ENCODE measurements around the gene IMMT.
"Not testable (repeated sequence)": the region's sequence is repeated elsewhere in the genome, so short reads cannot be mapped to it uniquely, and the experiment has no call there.

IMMT gene

DNA sequence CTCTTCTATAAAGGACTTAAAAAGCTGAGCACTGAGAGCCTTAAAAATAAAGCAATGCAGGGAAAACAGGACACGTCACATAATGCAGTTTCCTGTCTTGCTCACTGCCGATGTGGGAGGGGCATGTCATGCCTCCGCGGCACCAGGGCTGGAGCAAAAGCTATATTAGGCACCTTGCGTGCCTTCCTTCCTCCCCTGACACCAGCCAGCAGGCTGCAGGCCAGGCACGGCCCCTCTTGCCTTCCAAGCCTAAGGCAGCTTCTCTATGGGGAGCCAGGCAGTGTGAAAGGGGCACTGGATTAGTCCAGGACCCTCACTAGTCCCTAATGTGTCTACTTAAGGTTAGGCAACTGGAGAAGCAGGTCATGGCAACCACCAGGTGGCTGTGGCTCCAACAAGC lies 30.3 kb upstream of the IMMT start:
- peak in 1 of 2 donors; percentile 46 for DNase-seq

DNA sequence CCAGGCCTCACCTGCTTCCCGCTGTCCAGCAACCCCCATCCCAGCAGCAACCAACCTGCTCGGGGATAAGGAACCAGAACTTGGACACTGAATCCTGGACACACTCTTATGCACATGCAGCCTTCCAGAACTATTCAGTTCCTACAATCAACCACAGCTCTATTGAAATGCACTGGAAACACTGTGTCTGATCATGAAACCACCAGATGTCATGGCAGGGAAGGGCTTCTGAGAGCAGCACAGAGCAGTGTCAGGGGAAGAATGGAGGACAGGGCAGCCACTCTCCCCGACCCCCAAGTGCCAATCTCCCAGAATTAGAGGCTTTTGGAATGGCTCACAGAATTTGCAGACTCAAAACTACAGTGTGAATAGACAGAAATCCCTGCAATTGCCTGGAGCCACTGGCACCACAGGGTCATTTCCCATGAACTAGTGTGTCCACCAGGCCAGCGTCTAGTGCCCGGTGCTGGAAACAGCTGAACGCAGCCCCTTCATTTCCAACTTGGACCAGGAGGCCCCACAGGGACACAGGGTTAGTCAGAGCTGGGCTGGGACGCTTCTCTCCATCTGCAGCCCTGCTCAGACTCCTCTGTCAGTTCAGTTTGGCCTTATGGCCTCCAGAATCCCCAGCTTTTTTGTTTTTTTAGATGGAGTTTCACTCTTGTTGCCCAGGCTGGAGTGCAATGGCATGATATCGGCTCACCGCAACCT lies 29.5 kb upstream of the IMMT start:
- no peak for DNase-seq

GRCh38 chr2:86223927-86224560 lies 28.8 kb upstream of the IMMT start:
- no peak for DNase-seq

DNA sequence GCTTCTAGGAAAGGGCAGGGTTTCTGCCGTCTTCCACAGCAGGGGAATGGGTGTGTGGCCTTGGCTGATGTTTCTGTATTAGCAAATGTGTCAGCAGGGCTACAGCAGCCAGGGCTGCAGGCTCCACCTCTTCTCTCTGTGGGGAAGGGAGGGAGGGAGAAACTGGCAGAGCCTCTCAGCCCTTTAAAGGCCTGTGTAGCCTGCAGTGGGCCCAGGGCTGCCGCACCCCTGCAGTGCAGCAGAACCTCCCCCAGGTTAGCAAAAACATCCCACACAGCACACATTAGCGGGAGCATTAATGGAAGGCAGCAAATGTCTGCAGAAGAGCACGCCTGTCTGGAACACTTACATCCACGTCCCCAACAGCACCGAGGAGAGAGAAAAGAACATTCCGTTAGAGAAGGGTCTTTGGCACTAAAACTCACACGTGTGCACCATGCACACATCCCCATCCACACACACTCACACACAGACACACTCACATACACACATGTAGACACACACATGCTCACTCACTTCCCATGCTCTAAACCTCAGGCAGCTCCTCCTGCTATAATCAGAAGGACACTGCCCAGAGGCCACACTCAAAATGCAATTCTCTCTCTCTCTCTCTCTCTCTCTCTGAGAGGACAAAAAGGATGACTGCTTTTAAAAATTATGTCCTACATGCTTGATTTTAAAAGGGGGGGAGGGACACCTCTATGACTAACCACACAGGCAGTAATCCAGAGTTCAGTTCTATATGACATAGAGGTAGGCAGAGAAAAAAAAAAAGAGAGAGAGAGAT lies 28.1 kb upstream of the IMMT start:
- DNase-seq = peak; percentile 52 to 63

- peak; percentile 21 to 51 for DNase-seq
Observed at GRCh38 chr2:86221066-86221684, 25.9 kb upstream of the IMMT start.

- no peak for DNase-seq
Observed at GRCh38 chr2:86219896-86220295, 24.6 kb upstream of the IMMT start.

- DNase-seq = no peak
Observed at GRCh38 chr2:86218124-86218523, 22.9 kb upstream of the IMMT start.

- no peak for DNase-seq
Observed at GRCh38 chr2:86216575-86217555, 21.6 kb upstream of the IMMT start.

GRCh38 chr2:86214503-86214832 lies 19.2 kb upstream of the IMMT start:
- no peak for DNase-seq

DNA sequence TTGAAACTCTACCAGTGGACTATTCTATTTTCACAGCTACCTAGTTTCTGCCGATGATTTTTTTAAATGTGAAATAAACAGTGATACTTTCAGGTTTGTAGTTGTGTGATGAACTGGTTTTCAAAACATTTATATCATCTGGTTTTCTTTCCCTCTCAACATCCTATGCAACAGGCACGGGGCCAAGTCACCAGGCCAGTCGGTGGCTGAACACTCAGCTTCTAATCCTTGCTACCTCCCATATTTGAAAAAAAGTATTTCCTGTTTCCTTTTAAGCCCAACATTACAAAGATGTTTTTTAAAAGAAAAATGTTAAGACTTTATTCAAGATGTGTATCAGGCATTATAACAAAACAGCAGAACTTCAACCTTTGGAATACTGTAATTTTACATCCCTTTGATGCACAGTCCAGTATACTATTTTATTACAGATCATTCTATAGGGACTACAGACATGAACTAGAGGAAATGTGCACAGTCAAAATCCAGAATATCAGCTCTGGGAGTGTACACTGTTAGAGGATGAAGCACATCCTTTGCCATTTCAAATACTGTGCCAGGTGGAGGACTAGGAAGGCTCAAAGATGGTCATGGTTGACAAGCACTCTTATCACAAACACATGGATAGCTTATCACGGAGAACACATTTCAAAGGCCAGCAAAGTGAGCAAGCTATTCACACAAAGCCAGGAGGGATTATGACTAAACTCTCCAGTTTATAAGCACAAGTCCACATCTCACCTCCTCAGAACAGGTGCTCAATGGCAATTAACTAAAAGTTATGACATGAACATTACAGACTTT lies 18.6 kb upstream of the IMMT start:
- no peak for DNase-seq

- no peak for DNase-seq
Observed at GRCh38 chr2:86213056-86213455, 17.8 kb upstream of the IMMT start.

DNA sequence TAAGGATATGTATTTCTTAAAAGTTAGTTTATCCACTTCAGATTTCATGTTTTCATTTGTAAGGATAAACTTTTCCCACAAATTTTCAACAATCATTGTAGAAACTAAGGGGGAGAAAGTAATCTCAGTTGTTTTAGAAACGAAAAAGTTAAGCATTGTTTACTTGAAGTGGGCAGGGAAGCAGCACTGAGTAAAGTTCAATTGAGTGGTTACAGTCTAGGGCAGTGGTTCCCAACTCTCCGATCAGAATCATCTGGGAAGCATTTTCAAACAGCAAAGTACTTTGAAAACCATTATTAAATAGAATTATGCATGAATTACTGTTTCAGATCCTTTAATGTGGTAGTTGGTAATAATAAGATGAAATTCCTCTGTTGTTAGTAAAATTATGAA lies 16.5 kb upstream of the IMMT start:
- no peak for DNase-seq

DNA sequence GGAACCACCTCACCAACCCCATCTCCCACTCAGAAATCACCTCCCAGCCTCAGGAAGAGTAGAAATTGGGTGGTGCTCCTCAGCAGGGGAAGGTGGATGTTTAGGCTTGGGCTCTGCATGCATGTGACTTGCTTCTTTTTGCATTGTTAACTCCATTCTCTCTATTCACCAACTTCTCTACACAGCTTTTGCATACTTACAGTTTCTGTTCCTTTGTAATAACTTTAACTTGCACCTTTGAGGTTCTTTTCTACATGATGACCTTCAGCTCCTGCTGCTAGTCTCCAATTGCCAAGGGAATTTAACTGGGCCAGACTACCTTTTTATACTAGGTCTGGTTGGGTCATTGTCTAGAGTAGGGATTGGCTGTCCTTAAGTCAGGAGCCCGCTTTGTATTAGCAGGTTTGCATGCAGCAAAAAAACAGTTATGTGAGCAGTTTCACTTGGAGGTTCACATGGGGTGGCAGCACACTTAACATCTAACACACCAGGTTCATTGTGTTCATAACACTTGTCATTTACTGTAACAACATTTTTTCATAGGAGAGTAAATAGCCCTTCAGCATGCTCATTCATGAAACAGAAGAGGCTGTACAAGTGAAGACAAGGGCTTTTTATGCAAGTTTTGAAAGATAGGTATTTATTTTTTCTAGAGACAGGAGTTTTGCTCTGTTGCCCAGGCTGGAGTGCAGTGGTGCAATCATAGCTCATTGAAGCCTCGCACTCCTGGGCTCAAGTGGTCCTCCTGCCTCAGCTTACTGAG lies 16.0 kb upstream of the IMMT start:
- DNase-seq = no peak

- no peak for DNase-seq
Observed at GRCh38 chr2:86204458-86204857, 9.2 kb upstream of the IMMT start.

DNA sequence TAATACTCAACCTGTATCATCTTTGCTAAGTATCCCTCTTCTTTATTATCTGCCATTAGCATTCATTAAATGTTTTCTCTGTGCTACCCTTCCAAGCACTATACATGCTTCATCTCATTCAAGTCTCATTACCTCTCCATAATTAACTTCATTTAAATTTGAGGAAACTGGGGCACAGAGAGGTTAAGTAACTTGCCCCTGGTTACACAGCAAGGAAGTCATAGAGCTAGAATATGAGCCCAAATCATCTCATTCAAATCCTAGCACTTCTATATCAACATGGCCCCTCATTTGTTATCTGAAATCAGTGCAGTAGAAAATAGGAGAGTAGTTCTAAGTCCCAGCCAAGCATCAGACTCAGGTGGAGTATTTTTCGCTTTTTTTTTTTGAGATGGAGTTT lies 8.4 kb upstream of the IMMT start:
- DNase-seq = no peak

GRCh38 chr2:86202702-86203101 lies 7.4 kb upstream of the IMMT start:
- no peak for DNase-seq

GRCh38 chr2:86202336-86202692 lies 7.1 kb upstream of the IMMT start:
- DNase-seq = no peak

GRCh38 chr2:86201671-86202335 lies 6.5 kb upstream of the IMMT start:
- peak in 1 of 2 donors; percentile 48 for DNase-seq

DNA sequence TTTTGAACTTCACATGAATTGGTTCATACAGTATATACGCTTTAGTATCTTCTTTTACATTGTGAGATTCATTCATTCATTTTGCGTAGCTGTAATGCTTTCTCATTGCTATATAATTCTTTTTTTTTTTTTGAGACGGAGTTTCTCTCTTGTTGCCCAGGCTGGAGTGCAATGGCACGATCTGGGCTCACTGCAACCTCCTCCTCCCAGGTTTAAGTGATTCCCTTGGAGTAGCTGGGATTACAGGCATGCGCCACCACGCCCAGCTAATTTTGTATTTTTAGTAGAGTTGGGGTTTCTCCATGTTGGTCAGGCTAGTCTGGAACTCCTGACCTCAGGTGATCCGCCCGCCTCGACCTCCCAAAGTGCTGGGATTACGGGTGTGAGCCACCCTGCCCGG lies 5.3 kb upstream of the IMMT start:
- DNase-seq = not testable (repeated sequence)

DNA sequence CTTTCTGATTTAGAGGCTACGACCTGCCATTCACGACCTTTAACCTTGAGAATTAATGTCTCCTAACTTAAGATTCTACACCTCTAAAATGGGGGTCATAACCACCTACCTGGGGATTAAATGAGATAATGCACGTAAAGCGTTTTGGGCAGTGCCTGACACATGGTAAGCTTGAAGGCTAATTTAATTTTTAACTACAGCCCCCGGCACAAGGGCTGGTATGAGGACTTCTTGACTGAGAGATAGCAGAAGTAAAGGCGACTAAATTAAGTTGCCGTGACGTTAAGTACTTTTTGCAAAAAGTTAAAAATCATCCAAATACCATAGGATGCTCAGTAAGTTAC lies 4.5 kb upstream of the IMMT start:
- DNase-seq = no peak
